Adrenal gland (tissue), 12 donors: ENCODE results near the gene BLVRB. TPM values are rescaled to one million over a fixed set of nuclear protein-coding genes. Genes with fewer than 3 reads are reported as not detected.

Experiments used
- DNase-seq, 7 donors: peaks; one replicate each; pipeline ENCODE4 v3.0.0-alpha.2; 2019 to 2020
- H3K27ac ChIP-seq, 5 donors: fragments of 200-600 bp; sonication (generic) in 4 of 5; 1 replicate in 3 of 5; 2 replicates in 2 of 5; pipeline versions ENCODE4 v1.5.1 to v1.8.0; 2016 to 2020; ENCODE audit warnings: mild to moderate bottlenecking in 1 of 5
- H3K27me3 ChIP-seq: fragments of 200-600 bp; 2 replicates; pipeline ENCODE4 v1.8.0; 2021
- H3K36me3 ChIP-seq, 2 donors: fragments of 200-600 bp; replicated peaks in 1 of 2; 1 replicate in 1 of 2; 2 replicates in 1 of 2; pipeline versions ENCODE4 v1.5.1 to v1.8.0; 2018 to 2022
- H3K4me1 ChIP-seq, 2 donors: fragments of 200-600 bp; replicated peaks in 1 of 2; 1 replicate in 1 of 2; 2 replicates in 1 of 2; pipeline versions ENCODE4 v1.5.1 to v1.8.0; 2018 to 2021
- H3K4me3 ChIP-seq, 4 donors: fragments of 200-600 bp; sonication (generic) in 3 of 4; one replicate each; pipeline ENCODE4 v1.5.1; 2016 to 2018
- H3K9me3 ChIP-seq, 3 donors: fragments of 200-600 bp; sonication (generic) in 1 of 3; replicated peaks in 1 of 3; 1 replicate in 2 of 3; 2 replicates in 1 of 3; pipeline versions ENCODE4 v1.5.1 to v1.8.0; 2016 to 2021
- POLR2A ChIP-seq, 2 donors: fragments of 450-650 bp; IDR thresholded peaks; one replicate each; pipeline ENCODE4 v1.6.1; 2017; ENCODE audit warnings: antibody characterized with exemption in 2 of 2, mild to moderate bottlenecking in 2 of 2, moderate library complexity in 1 of 2
- WGBS, 4 donors: extraction: QIAGEN DNeasy Blood & Tissue Kit in 2 of 4; methylation state at CpG; one replicate each; pipeline versions ENCODE4 v1.1.5 to v1.1.7; 2013 to 2017; 5-methylcytosine and 5-hydroxymethylcytosine counted together
- intact Hi-C, 2 donors: fragments of 100-400 bp; cut with DNase I; formaldehyde crosslinking; loops; one replicate each; pipeline versions ENCODE4 v1.14.1 to v1.15.0; 2022 to 2023
- polyA plus RNA-seq, 3 donors: library from polyadenylated mRNA; stranded (reverse); fragments of 200-250 nt in 2 of 3; fragments of 350-450 nt in 1 of 3; fragmentation: Illumina TruSeq in 1 of 3; extraction: RNeasy Lipid Tissue Mini Kit (QIAGEN cat#74804) in 1 of 3; gene quantifications; one replicate each; pipeline ENCODE4 v1.2.3, GENCODE V29; 2013 to 2014
- total RNA-seq, 9 donors: library from RNA; depleted of rRNA in 4 of 9; stranded (reverse); fragments of >200 nt in 4 of 9; fragments of 120-200 nt in 1 of 9; fragmentation: NEBNext Ultra II Directional in 1 of 9; extraction: Animal tissue kit (Norgen Biotek cat#: 25700) in 1 of 9; gene quantifications; one replicate each; pipeline versions ENCODE4 v1.1.0 to v1.2.4, GENCODE V29; 2013 to 2023
- TF ChIP-seq, protein P1 (sequence below), 6 experiments: fragments of 450-650 bp in 4 of 6; fragments of 200-600 bp in 2 of 6; sonication (generic) in 1 of 6; IDR thresholded peaks; 1 replicate in 5 of 6; 2 replicates in 1 of 6; pipeline versions ENCODE4 v1.5.1 to v1.8.0; 2016 to 2021; ENCODE audit warnings: antibody characterized with exemption in 6 of 6, mild to moderate bottlenecking in 2 of 6, moderate library complexity in 1 of 6
- donor health status: healthy with polysubstance abuse.
- donor health status: Bipolar disorder and iron deficiency.
- donor health status: DM: yes; HTN: yes; CAD: no.
- donor health status: DM: no; HTN: no; CAD: no.
- donor health status: DM: no; HTN: no; CAD: no.
- donor health status: DM: yes; HTN: yes; CAD: no.

BLVRB gene
- total and polyA plus RNA-seq, 12 donors, result 53.8 to 303 (median 123) TPM

DNA sequence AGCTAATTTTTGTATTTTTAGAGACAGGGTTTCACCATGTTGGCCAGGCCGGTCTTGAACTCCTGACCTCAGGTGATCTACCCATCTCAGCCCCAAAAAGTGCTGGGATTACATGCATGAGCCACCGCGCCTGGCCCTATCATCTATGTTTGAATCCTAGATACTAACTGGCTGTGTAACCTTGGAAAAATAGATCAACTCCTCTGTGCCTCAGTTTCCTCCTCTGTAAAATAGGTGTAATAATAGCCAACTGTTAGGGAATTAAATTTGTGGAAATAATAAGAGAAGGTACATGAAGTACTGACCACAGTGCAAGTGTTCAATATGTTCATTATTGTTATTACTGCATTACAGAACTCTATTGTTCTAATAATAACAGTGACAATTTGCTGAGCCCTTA is 5.6 kb upstream of the BLVRB start:
- no peak for DNase-seq
- 88 to 97% (median 95%) methylated on average over 3 of the region's 3 CpGs for WGBS, 4 donors
- TF ChIP-seq POLR2A (IDR thresholded peaks at IDR 0.05), result no peak
- TF ChIP-seq, protein P1, sequence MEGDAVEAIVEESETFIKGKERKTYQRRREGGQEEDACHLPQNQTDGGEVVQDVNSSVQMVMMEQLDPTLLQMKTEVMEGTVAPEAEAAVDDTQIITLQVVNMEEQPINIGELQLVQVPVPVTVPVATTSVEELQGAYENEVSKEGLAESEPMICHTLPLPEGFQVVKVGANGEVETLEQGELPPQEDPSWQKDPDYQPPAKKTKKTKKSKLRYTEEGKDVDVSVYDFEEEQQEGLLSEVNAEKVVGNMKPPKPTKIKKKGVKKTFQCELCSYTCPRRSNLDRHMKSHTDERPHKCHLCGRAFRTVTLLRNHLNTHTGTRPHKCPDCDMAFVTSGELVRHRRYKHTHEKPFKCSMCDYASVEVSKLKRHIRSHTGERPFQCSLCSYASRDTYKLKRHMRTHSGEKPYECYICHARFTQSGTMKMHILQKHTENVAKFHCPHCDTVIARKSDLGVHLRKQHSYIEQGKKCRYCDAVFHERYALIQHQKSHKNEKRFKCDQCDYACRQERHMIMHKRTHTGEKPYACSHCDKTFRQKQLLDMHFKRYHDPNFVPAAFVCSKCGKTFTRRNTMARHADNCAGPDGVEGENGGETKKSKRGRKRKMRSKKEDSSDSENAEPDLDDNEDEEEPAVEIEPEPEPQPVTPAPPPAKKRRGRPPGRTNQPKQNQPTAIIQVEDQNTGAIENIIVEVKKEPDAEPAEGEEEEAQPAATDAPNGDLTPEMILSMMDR (IDR thresholded peaks at IDR 0.05), result no peak
- H3K4me3 ChIP-seq, result no peak overlapping the region
- no peaks in the 10 kb centered on the region for H3K36me3 ChIP-seq
- intact Hi-C loops, result no loop called here
- H3K27me3 ChIP-seq, result no peaks in the 10 kb centered on the region
- peaks cover 10 to 12% of the 10 kb centered on the region in 2 donors for H3K4me1 ChIP-seq
- H3K27ac ChIP-seq, result no peak overlapping the region
- H3K9me3 ChIP-seq, result no peaks in the 10 kb centered on the region

DNA sequence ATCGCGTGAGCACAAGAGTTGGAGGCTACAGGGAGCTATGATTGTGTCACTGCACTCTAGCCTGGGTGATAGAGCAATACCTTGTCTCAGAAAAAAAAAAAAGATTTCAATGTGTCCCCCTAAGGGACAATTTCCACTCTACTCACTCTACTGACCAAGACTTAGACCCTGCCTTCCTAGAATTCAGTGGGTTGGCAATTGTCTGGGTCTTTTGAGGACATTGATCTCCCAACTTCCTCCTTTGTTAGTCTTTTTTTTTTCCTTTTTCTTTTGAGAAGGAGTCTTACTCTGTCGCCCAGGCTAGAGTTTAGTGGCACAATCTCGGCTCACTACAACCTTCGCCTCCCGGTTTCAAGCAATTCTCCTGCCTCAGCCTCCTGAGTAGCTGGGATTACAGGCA is 3.5 kb upstream of the BLVRB start:
- TF ChIP-seq POLR2A (IDR thresholded peaks at IDR 0.05), result no peak
- TF ChIP-seq, protein P1 (IDR thresholded peaks at IDR 0.05), result no peak
- H3K4me1 ChIP-seq, result peaks cover 21 to 25% of the 10 kb centered on the region in 2 donors
- H3K27ac ChIP-seq, result no peak overlapping the region
- intact Hi-C loops, result loop anchor here in 1 of 2 donors (10.0 kb wide), 1 partner anchor 126 kb away; no protein-coding TSS in a partner anchor
- H3K27me3 ChIP-seq, result no peaks in the 10 kb centered on the region
- no peak for DNase-seq
- no peak overlapping the region for H3K4me3 ChIP-seq
- H3K36me3 ChIP-seq, result no peaks in the 10 kb centered on the region
- 89 to 94% (median 90%) methylated on average over 6 of the region's 6 CpGs for WGBS, 4 donors
- H3K9me3 ChIP-seq, result no peaks in the 10 kb centered on the region

DNA sequence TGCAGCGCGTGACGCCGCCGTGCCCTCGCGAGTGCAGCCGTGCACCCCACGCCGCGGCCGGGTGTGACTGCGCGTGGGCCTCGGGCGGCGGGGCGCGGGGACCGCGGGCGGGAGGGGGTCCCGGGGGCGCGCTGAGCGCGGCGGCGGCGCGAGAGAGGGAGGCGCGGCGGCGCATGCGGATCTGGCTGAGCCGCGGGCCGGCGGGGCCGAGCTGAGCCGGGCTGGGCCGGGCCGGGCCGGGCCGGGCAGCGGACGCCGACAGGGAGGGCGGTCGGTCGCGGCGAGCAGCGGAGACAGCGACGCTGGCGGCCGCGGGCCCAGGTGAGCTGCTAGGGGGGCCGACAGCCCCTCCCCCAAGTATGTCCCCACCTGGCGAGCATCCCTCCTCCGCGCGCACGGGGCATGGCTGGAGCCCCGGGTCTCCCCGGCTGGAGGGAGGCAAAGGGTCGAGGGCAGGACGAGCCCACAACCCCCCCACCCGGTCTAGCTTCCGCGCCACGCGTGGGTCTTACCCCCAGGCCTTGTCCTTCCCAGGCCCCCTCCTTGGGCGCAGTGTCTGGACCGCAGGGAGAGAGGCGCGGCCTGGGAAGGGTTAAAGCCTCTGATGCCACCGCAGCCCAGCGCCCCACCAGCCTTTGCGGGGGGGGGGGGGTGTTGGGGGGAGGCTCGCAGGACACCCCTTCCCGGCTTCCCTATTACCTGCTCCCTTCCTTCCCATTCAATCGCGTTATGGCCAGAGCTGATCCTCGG is 1.6 kb upstream of the BLVRB start, which contains the start of gene SPTBN4:
Gene SPTBN4 (plus strand): TSS at position 17 of the 750 bp plus-strand sequence. CDS start 5,621 bp downstream, outside the sequence.
- TF ChIP-seq, protein P1 (IDR thresholded peaks at IDR 0.05), result no peak
- TF ChIP-seq POLR2A (IDR thresholded peaks at IDR 0.05), result no peak
- H3K36me3 ChIP-seq, result no peaks in the 10 kb centered on the region
- peak within 1 kb of the TSS in 2 of 5 donors; percentile 66 to 92 for H3K27ac ChIP-seq
- H3K4me3 ChIP-seq, result peak within 1 kb of the TSS in 2 of 4 donors; percentile 32 to 62
- intact Hi-C loops, result loop anchor here in 1 of 2 donors (10.0 kb wide), 1 partner anchor 128 kb away; no protein-coding TSS in a partner anchor
- H3K4me1 ChIP-seq, result peaks cover 25 to 29% of the 10 kb centered on the region in 2 donors
- H3K27me3 ChIP-seq, result no peaks in the 10 kb centered on the region
- 6 to 55% (median 23%) methylated on average over 5 to 84 of the region's 87 CpGs for WGBS, 4 donors
- peak in 4 of 7 donors; percentile 12 to 50 (median 38) for DNase-seq
- H3K9me3 ChIP-seq, result no peaks in the 10 kb centered on the region

DNA sequence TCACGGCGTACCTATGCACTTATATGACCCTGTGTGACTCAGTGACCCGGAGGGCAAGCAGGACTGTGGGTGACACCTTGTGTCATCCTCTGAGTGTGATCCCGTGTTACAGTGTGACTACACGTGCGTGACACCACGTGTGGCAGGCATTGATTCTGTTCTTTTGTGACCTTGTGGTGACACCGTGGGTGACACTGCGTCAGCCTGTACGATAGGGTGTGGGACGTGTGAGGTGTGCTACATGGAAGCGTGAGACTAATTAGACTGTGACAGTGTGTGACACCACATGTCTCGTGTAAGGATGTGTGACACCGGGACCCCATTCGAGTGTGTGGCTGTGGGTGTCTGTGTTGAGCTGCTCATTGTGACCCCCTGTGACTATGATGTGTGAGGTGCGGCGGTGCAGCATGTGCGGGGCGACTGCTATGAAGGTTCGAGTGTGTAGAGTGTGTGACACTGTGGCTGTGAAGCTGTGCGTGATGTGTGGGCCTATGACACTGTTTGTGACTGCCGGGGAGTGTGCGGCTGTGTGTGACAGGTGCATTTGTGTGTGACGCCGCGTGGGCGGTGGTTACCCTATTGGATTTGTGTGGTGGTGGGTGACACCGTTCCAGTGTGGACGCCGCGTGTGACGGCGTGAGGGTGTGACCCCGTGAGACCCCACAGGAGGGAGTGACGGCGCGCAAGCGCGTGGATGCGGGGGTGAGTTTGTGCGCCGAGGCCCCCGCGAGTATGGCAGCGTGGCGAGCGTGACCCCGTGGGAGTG is 857 bp upstream of the BLVRB start:
- no peaks in the 10 kb centered on the region for H3K9me3 ChIP-seq
- DNase-seq, result peak in 6 of 7 donors; percentile 42 to 89 (median 60)
- peak overlapping the region in 2 of 5 donors; percentile 66 to 92 for H3K27ac ChIP-seq
- H3K4me1 ChIP-seq, result peaks cover 25 to 29% of the 10 kb centered on the region in 2 donors
- WGBS, 4 donors, result 9 to 22% (median 15%) methylated on average over 14 to 48 of the region's 48 CpGs
- H3K36me3 ChIP-seq, result no peaks in the 10 kb centered on the region
- TF ChIP-seq, protein P1 (IDR thresholded peaks at IDR 0.05), result no peak
- no peak for TF ChIP-seq POLR2A (IDR thresholded peaks at IDR 0.05)
- intact Hi-C loops, result loop anchor here in 1 of 2 donors (10.0 kb wide), 1 partner anchor 128 kb away; no protein-coding TSS in a partner anchor
- H3K4me3 ChIP-seq, result peak overlapping the region in 2 of 4 donors; percentile 22 to 62
- no peaks in the 10 kb centered on the region for H3K27me3 ChIP-seq
